DOHH2 (cell line): ENCODE data around the gene SLC28A1.

Experiments
- H3F3A ChIP-seq: fragments of 200-600 bp; sonication (generic), shearing (Covaris generic); 2 replicates; pipeline ENCODE4 v1.6.0; 2016; ENCODE audit warnings: antibody characterized with exemption, mild to moderate bottlenecking; ENCODE audit not compliant: control insufficient read depth, insufficient read depth
- H3K27ac ChIP-seq: fragments of 200-600 bp; sonication (generic); 2 replicates; pipeline ENCODE4 v1.5.1; 2014; ENCODE audit warnings: low read depth, mild to moderate bottlenecking, low read length, moderate library complexity
- H3K27me3 ChIP-seq: fragments of 200-600 bp; sonication (generic); 2 replicates; pipeline ENCODE4 v1.6.1; 2014; ENCODE audit warnings: mild to moderate bottlenecking, low read length, mixed read lengths; ENCODE audit not compliant: control insufficient read depth
- H3K36me3 ChIP-seq: fragments of 200-600 bp; sonication (generic); 2 replicates; pipeline ENCODE4 v1.6.1; 2014; ENCODE audit warnings: mild to moderate bottlenecking, low read length, moderate library complexity, mixed read lengths; ENCODE audit not compliant: control insufficient read depth
- H3K4me1 ChIP-seq: fragments of 200-600 bp; sonication (generic); 2 replicates; pipeline ENCODE4 v1.6.1; 2014; ENCODE audit warnings: mild to moderate bottlenecking, low read length, mixed read lengths; ENCODE audit not compliant: control insufficient read depth
- H3K4me2 ChIP-seq: fragments of 200-600 bp; sonication (generic); 2 replicates; pipeline ENCODE4 v1.6.0; 2014; ENCODE audit warnings: mild to moderate bottlenecking, low read length, moderate library complexity
- H3K4me3 ChIP-seq: fragments of 200-600 bp; sonication (generic); 2 replicates; pipeline ENCODE4 v1.5.1; 2014; ENCODE audit warnings: mild to moderate bottlenecking, low read length, mixed read lengths
- H3K79me2 ChIP-seq: fragments of 200-600 bp; sonication (generic); 2 replicates; pipeline ENCODE4 v1.6.1; 2014; ENCODE audit warnings: mild to moderate bottlenecking, low read length, mixed read lengths; ENCODE audit not compliant: control insufficient read depth
- H3K9me2 ChIP-seq: fragments of 200-600 bp; sonication (generic); replicated peaks from 2 replicates; pipeline ENCODE4 v1.6.1; 2014; ENCODE audit warnings: mild to moderate bottlenecking, low read length, mixed read lengths; ENCODE audit not compliant: control insufficient read depth
- H3K9me3 ChIP-seq: fragments of 200-600 bp; sonication (generic); 2 replicates; pipeline ENCODE4 v1.6.1; 2014; ENCODE audit warnings: antibody characterized with exemption, low read length, mixed read lengths; ENCODE audit not compliant: control insufficient read depth, insufficient read depth
- H4K20me1 ChIP-seq: fragments of 200-600 bp; sonication (generic); 2 replicates; pipeline ENCODE4 v1.6.0; 2014; ENCODE audit warnings: low read depth, mild to moderate bottlenecking, antibody characterized with exemption, low read length, moderate library complexity; ENCODE audit not compliant: control insufficient read depth, insufficient read depth
- CTCF ChIP-seq: fragments of 200-600 bp; sonication (generic); IDR thresholded peaks from one replicate; pipeline ENCODE4 v1.5.1; 2014; ENCODE audit warnings: antibody characterized with exemption, mild to moderate bottlenecking, low read depth, low read length; ENCODE audit not compliant: poor library complexity, severe bottlenecking
- EZH2phosphoT487 ChIP-seq: fragments of 200-600 bp; sonication (generic); IDR thresholded peaks from 2 replicates; pipeline ENCODE4 v1.6.1; 2017; ENCODE audit warnings: borderline replicate concordance, mild to moderate bottlenecking, antibody characterized with exemption, low read length, moderate library complexity, mixed read lengths

Gene SLC28A1

DNA sequence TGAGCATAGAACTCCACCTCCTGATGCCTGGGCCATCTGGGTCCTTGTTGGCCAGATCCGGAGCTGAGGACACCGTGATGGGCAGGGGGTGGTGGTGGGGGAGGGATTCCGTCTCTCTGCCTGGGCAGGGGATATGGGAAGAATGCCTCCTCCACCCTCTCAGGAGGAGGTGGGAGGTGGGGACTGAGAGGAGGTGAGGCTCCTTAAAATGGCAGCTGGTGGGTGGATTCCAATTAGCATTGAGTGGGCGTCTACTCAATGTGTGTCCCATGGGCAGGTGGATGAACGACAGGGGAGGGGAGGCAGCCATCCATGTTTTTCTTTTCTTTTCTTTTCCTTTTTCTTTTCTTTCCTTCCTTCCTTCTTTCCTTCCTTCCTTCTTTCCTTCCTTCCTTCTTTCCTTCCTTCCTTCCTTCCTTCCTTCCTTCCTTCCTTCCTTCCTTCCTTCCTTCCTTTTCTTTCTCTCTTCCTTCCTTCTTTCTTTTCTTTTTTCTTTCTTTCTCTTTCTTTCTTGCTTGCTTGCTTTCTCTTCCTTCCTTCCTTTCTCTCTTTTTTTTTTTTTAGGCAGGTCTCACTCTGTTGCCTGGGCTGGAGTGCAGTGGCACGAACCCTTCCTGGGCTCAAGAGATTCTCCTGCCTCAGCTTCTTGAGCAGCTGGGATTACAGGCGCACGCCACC lies 5.0 kb downstream of the SLC28A1 start:
- TF ChIP-seq EZH2phosphoT487: no peak
- TF ChIP-seq CTCF: no peak
- H3K9me2 ChIP-seq: no peaks in the 10 kb centered on the region
- H3K79me2 ChIP-seq: no peaks in the 10 kb centered on the region
- H4K20me1 ChIP-seq: no peaks in the 10 kb centered on the region
- no peak overlapping the region for H3K4me2 ChIP-seq
- no peaks in the 10 kb centered on the region for H3K4me1 ChIP-seq
- no peaks in the 10 kb centered on the region for H3F3A ChIP-seq
- no peaks in the 10 kb centered on the region for H3K27me3 ChIP-seq
- H3K4me3 ChIP-seq: no peak overlapping the region
- H3K36me3 ChIP-seq: no peaks in the 10 kb centered on the region
- H3K9me3 ChIP-seq: no peaks in the 10 kb centered on the region
- no peak overlapping the region for H3K27ac ChIP-seq

GRCh38 chr15:84889991-84890669 lies 5.7 kb downstream of the SLC28A1 start:
- no peaks in the 10 kb centered on the region for H3K9me3 ChIP-seq
- no peak for TF ChIP-seq EZH2phosphoT487
- no peak for TF ChIP-seq CTCF
- no peaks in the 10 kb centered on the region for H3K27me3 ChIP-seq
- no peak overlapping the region for H3K4me2 ChIP-seq
- no peaks in the 10 kb centered on the region for H3F3A ChIP-seq
- no peaks in the 10 kb centered on the region for H3K79me2 ChIP-seq
- H3K9me2 ChIP-seq: no peaks in the 10 kb centered on the region
- H4K20me1 ChIP-seq: no peaks in the 10 kb centered on the region
- H3K4me1 ChIP-seq: no peaks in the 10 kb centered on the region
- H3K36me3 ChIP-seq: no peaks in the 10 kb centered on the region
- H3K4me3 ChIP-seq: no peak overlapping the region
- no peak overlapping the region for H3K27ac ChIP-seq

DNA sequence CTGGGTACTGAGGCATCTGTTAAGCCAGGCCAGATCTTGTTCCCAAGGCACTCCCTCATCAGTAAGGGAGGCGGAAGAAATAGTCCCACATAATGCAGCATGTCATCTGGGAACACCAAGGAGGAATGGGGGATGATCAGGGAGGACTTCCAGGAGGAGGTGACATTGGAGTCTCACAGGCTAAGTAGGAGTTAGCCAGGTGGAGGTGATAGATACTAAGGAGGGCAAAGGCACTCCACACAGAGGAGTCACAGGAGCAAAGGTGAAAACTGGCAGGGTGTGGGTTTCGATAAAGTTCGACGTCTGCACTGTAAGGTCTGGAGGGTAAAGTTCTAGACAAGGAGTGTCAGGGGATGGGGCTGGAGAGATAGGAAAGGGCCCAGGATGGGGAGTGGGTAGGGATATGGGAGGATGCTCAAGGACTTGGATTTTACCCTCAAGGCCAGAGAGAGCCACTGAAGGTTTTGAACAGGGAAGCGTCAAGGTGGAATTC lies 6.3 kb downstream of the SLC28A1 start:
- no peaks in the 10 kb centered on the region for H3K36me3 ChIP-seq
- H3K79me2 ChIP-seq: no peaks in the 10 kb centered on the region
- H3K27me3 ChIP-seq: no peaks in the 10 kb centered on the region
- H3K9me3 ChIP-seq: no peaks in the 10 kb centered on the region
- no peaks in the 10 kb centered on the region for H3K4me1 ChIP-seq
- no peaks in the 10 kb centered on the region for H4K20me1 ChIP-seq
- TF ChIP-seq CTCF: no peak
- no peak for TF ChIP-seq EZH2phosphoT487
- H3K4me2 ChIP-seq: no peak overlapping the region
- H3K9me2 ChIP-seq: no peaks in the 10 kb centered on the region
- no peak overlapping the region for H3K4me3 ChIP-seq
- H3F3A ChIP-seq: no peaks in the 10 kb centered on the region
- no peak overlapping the region for H3K27ac ChIP-seq
